NCI-H1048 (cell line): Measurements from ENCODE around the gene GLCE.
A peak's percentile ranks its signal among the peaks of the same experiment; 100 is the strongest.
"Not testable (repeated sequence)": the region's sequence is repeated elsewhere in the genome, so short reads cannot be mapped to it uniquely, and the experiment has no call there.

Experiments used
- DNase-seq: peaks from one replicate; lab custom pipeline; 2025; lab: John Stamatoyannopoulos, UW

Gene GLCE

DNA sequence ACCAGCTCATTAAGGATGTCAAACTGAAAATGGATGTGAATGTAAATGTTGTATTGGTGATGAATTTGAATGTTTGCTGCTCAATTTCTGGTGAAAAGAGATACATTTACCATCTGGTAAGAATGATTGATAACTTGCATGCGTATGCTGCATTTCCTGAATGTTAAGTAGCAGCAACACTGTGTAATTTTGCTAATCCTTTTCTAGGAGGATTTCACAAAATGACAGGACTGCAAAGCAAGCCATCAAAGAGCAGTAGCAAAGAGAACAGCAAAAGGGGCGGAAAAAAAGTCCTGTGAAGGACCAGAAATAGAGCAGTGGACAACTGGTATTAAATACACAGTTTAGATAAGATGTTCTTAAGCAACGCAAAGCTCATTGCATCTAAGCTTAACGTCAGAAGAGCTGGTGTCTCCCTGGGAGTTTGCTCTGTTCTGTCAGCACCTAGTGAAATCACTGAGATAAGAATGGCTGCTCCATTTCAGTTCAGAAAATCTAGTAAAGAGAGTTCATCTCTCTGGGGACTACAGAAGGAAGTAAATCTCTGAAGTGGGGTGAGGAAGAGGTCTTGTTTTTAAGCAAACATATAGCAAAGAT is 114.7 kb downstream of the GLCE start:
- no peak for DNase-seq

DNA sequence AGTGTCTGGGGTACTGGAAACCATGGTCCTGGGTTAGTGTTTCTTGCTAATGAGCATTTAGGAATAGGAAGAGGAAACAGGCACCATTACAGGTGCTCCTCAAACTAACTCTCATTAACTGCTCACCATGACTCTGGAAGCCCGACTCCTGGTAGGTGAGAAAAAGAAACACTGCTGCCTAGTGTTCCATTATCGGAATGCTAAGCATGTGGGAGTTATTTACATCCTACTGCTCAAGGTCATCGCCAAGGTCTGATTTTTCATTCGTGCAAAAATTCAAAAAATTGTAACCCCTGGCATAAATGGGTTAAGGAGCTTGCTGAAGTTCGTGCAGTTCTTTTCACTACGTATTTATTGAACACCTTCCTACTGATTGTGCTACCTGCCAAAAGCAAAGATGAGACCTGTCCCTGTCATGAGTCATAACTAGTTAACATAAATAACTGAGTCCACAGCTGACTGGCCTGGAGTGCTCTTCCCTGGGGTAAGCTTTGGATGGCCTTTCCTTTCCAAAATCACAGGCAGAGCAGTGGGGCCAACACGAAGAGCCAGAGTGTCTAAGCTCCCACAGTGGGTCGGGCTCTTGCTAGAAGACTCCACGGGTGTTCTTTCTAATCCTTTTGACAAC is 115.6 kb downstream of the GLCE start:
- DNase-seq: no peak

DNA sequence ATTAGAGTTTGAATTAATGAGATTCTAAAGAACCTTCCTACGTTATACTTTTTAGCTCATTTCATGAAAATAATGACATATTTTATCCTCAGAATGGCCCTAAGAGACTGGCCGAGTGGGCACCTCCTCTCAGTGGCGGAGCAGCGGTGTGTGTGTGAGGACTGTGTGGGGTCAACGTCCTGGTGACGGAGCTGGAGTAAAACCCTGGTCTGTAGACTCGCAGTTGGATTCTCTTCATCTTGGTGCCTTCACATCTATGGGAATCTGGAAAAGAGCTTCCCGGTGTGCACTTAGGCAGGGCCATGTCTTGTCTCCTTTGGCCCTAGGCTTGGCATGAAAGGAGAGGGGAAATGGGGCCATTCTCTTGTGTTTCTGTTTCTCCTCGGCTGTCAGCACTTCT is 116.9 kb downstream of the GLCE start:
- DNase-seq: no peak

DNA sequence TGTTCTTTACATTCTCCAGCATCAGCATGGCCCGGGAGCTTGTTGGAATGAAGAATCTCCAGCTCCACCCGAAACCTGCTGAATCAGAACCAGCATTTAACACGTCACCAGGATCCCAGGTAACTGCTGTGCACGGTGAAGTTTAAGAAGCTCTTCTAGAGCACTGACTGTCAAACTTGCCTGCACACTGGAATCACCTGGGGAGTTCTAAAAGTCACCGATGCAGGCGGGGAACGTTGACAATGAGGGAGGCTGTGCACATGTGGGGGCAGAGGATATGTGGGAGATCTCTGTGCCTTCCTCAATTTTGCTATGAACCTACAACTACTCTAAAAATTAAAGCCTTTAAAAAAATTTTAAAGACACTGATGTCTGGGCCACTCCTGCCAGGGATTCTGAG is 119.2 kb downstream of the GLCE start:
- no peak for DNase-seq

DNA sequence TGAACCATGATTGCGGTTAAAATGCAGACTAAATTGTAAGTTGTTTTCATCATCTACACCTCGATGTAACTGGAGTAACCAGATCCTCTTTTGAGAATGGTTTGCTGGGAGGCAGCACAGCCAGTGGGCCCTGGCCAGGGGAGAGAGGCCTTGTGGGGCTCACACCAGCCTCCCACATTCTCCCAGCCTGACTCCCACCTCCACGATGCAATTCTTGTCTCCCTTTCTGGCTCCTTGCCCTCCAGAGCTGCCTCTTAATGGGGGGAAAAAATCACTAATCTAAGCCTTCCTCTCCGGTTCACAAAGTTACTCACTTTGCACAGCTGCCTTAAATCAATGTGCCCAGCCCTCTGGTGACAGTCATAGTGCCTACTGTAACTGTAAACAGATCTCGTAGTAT is 120.3 kb downstream of the GLCE start:
- no peak for DNase-seq

DNA sequence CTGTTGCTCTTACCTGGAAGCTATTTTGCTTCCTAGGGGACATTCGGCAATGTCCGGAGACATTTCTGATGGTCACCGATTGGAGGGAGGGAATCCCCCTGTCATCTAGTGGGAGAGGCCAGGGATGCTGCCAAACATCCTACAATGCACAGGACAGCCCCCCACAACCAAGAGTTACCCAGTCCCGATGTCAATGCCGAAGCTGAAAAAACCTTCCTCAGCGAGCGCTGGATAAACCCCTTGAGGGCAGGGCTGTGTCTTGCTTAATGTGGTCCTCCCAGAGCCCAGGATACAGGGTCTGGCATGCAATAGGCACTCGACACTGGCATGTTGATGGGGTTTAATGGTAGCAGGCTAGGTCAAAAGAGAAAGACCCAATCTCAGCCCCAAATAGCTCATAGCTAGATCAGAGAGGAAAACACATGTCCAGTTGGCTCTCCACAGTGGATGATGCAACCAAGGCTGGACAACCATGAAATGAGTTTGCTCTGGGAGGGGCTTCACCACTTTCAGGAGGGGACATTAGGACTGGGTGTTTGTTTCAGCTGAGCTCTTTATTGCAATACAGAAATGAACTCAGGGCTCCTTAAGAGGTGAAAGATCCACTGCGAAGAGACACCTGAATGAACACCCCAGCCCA is 121.8 kb downstream of the GLCE start:
- no peak for DNase-seq

DNA sequence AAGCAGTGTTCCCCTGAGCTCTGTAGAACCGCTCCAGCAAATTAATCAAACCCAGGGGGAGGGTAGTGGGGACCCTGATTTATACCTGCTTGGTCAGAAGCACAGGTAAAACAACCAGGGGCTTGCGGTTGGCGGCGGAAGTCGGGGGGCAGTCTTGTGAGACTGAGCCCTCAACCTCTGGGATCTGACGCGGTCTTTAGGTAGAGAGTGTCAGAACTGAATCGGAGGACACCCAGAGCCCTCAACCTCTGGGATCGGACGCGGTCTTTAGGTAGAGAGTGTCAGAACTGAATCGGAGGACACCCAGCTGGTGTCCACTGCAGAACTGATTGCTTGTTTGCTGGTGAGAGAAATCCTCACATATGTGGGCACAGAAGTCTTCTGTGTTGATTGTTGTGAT is 125.4 kb downstream of the GLCE start:
- no peak for DNase-seq

DNA sequence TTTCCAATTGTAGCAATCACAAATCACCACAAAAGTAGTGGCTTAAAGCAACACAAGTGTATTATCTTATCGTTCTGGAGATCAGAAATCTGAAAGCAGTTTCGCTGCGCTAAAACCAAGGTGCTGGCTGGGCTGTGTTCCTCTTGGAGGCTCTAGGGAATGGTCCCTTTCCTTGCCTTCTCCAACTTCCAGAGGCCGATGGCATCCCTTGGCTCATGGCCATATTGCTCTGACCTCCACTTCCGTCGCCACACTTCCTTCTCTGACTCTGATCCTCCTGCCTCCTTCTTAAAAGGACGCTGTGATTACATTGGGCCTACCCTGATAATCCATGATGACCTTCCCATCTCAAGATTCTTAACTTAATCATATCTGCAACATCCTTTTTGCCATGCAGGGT is 127.6 kb downstream of the GLCE start:
- DNase-seq: no peak

DNA sequence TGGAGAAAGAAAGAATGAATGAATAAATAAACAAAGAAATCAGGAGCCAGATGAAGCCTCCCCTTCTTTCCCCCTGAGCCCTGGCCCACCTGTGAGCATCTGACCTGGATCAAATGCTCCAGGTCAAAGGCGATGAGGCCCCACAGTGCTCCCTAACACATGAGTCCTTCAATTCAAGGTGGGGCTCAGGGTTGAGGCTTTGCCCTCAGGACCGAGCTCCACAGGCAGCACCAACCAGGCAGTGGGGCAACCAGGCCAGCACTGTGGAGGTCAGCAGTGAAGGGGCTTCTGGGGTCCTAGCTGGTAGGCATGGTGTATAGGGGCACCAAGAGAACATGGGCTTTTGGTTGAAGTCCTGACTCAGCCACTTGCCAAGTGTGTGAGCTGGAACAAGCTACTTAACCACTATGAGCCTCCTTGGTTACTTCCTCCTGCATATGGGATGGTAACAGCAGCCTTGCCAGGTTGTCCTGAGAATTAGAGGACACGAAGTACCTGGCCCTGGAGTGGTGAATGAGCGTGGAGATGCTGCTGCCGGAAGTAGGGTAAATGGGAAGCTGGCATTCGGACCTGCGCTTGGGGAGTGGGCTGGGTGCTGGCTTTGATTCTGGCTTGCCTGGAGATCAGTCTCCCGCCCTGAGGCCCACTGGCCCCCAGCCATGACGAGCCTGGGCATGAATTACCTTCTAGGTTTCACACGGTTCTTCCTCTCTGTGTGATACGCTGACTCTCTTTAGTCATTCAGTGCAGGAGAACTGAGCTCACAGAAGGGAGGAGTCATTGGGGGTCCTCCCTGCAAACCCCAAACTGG is 128.3 kb downstream of the GLCE start:
- no peak for DNase-seq

DNA sequence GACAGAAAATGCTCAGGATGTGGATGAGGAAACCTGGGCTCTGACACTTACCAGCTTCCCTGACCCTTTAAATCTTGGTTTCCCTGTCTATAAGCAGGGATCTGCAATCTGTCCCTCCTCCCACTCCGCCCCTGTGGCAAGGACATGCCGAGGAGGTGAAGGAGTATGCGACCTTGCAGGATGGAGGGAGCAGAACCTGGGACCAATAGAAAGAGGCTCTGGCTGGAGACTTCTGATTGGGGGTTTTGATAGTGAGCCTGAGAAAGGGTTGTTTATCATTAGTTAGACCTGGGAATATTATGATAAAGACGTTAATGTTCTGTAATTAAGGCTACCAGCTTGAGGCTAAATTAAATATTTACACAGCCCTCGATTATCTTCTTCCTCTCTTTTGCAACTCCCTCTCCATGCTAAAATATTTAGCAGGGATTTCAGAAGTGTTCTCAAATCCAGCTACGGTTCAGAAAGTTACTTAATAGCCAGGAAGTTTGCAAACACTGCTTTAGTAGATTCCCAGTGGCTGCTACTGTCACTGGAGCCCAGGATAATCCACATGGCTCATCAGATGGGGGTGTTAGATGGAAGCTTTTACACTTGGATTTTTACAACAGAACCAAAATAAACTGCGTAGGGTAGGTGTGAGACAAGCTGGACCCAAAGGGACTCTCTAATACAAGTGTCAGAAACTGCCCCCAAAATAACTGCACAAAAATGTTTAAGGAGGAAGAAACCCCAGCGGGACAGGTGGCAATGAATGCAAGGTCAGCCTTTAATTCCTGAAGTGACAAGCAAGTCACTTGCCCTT is 129.1 kb downstream of the GLCE start:
- no peak for DNase-seq

DNA sequence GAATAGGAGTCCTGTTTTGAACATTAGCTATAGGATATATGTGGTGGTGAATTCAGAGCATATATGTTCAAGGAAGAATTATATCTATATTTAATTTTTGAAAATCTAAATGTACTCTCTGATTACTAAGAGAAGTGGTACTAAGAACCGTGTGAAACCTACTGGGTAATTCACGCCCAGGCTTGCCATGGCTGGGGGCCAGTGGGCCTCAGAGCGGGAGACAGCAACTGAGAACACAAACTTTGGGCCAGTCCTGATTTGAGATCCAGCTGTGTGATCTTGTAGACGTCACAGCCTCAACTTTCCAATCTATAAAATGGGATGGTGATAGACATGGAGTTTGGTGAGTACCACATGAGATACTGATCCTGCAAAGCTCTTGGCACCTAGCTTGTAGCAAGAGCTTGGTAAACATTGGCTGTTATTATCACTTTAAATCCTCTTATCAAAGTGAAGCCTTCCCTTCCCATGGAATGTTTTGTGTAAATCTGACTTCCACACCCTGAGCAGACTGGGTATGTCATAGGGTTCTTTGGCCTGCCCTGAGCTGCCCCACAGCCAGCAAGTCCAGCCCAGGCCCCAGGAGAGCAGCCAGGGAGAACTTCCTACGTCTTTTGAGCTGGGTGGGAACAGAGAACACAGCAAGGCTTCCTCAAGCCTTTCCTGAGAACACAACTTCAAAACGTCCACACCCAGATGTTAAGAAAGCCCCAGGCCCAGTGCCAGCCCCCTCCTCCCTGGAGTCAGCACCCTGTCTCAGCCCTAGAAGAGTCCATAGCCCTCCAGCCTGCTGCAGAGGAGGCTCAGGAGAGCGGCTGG is 130.1 kb downstream of the GLCE start:
- no peak for DNase-seq

DNA sequence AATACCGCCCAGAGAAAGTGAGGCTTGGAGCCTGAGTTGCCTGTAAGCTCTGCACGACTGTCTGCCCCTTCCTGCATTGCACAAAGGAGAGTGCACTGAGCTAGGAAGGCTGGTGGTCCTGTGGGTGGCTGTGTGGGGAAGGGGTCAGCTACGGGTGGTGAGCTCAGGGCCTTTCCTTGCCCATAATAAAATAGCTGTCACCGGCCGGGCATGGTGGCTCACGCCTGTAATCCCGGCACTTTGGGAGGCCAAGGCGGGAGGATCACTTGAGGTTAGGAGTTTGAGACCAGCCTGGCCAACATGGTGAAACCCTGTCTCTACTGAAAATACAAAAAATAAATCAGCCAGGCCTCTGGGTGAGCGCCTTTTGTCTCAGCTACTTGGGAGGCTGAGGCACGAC is 131.2 kb downstream of the GLCE start:
- not testable (repeated sequence) for DNase-seq

DNA sequence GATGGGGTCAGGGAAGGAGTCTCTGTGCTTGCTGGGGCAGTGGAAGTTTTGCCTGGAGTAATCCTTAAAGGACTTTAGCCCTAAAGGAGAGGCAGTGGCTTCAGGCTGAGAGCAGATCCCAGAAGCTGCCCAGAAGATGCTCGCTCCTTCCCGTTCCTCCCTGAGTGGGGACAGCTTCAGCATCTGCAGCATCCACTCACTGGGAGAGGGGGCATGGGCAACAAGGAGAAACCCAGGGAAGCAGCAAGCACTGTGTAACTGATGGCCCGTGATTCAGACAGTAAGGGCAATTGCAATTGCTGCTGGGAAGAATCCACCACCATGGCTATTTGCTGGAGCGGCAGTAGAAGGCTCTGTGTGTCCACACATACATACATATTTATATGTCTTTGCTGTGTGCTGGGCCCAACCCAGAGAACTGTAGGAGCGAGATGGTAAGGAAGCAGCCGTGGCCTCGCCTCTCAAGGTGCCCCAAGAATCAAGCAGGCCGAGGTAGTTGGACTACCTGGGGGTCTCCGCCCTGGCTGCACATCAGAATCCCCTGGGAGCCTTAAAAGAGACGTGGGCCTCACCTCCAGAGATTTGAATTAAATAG is 132.5 kb downstream of the GLCE start:
- no peak for DNase-seq

DNA sequence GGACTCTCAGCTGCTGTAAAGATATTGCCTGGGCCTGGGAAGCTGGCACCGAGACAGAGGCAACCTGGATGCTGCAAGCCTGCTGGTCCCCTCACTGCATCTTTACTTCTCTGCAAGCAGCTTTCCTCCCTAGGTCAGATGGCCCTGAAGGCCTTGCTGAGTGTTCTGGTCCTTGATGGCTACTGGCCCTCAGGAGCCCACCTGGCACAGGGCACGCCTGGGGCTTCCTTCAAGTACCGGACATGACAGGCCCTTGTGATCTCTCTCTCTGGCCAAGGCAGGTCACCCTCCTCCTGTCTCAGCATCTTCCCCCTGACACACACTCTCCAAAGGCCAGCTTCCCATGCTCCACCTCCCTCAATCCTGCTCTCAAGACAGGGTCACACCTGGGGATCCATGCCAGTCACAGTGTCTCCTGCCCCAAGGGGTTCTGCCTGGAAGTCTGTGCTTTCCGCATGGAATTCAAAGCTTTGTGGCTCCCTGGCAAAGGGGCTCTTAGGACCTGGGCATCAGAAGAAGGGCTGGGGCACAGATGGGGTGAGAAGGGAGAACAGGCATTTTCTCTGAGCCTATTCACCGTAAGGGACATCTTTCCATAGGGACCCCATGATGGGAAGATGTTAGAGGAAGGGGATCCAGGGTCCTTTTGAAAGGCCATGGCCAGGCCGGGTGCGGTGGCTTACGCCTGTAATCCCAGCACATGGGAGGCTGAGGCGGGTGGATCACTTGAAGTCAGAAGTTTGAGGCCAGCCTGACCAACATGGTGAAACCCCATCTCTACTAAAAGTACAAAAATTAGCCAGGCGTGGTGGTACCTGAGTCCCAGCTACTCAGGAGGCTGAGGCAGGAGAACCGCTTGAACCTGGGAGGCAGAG is 133.5 kb downstream of the GLCE start:
- no peak for DNase-seq

DNA sequence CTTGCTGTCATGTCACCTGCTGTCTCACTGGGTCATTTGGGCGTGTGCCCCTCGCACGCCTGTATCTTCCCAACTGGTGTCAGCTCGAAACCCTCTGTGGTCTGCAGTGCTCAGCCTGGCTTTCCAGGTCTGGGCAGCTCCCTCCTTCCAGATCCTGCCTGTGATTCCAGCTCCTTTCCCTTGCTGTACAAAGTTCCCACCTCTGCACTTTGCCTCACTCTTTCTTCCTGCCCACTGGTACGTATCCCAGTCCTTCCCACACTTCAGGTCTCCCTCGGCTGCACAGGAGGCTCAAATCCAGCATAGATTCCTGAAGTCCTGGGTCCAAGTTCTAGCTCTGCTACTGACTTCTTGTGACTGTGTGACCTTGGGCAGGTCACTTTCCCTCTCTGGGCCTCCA is 136.2 kb downstream of the GLCE start:
- no peak for DNase-seq

DNA sequence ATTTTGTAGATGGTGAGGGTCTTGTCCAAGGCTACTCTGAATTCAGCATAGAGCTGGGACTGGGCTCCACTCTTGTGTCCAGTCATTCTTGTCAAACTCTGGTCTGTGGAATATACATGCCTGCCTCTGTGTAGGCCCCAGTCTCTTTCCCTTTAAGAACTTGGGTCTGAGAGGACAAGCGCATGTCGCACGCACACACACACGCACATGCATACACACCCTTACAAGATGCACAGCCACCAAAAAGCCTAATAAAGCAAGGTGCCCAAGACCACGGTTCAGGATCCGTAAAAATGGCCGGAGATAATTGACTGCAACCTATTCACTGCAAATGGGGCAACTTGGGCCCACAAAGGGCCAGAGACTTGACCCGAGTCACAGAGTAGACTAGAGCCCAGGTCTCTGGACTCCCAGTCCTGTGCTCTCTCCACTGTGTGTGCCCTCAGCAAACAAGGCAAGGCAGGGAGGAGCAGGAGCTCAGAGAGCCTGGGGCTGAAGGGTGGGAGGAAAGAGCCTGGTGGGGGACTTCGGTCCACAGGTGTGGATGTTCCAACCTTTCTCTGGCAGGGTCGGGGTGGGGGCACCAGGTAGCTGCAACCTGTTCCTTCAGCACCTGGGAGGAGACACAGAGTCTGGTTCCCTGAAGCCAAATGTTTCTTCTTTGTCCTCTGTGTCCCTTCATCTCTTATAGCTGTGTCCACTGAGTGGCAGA is 137.4 kb downstream of the GLCE start:
- no peak for DNase-seq

DNA sequence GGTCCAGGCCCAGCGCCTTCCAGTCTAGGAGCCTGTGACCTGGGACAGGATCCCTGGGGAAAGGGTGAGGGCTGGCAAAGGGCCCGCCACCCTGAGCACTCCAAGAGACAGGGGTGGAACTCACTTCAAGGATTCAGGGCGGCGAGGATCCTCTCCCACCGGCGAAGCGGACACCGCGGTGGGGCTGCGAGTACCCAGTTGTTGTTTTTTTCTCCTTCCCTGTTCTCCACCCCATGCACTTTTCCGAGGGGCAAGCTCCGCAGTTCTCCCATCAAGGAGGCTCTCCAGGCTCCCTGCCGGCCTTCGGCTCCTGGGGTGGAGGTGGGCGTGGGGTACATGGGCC is 137.9 kb downstream of the GLCE start:
- DNase-seq: no peak

DNA sequence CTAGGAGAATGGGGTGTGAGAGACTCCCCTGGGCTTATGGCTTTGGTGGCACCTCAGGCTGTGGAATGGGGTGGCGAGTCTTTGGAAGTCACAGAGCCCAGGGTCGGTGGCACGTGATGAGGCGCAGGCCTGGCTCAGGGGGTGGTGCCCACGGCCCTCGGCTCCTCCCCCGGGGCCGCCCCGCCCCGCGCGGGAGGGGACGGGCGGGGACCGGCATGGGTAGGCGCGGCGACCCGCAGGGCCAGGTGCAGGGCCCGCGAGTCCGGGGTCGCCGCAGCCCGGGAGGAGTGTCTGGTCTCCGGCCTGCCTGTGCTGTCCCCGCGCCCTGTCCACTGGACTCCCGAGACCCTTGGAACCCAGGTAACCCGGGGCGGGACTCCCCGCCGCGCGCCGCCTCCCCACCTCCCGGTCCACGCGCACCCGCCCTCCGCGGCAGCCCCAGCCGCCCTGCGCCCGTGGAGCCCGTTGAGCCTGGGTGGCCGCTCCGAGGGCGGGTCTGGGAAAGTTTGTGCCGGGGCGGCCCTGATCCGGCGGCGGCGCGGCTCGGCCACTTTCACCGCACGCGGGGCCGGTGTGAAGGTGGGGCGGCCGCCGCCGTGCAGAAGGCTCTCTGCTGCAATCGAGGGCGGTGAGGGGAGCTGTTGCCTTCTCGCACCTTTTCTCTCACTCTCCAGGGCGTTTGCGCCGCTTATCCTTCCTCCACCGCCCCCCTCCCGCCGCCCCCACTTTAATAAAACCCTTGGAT is 138.4 kb downstream of the GLCE start, which contains the start of gene PAQR5:
TSS of gene PAQR5 (plus strand) at position 216 of the 745 bp plus-strand sequence. CDS start 61,169 bp downstream, outside the sequence.
- peak; percentile 11 for DNase-seq
